Measurements from ENCODE around the gene MKRN2OS. TPM values are rescaled to one million over a fixed set of nuclear protein-coding genes. Genes with fewer than 3 reads are reported as not detected.
A peak's percentile ranks its signal among the peaks of the same experiment; 100 is the strongest.
"Not testable (repeated sequence)": the region's sequence is repeated elsewhere in the genome, so short reads cannot be mapped to it uniquely, and the experiment has no call there.

Gene MKRN2OS
- total RNA-seq, 1 donor from 2014 or later = not detected

- H3K4me3 Mint-ChIP-seq (ENCODE audit: unreplicated experiment) = peak overlapping the region; percentile 28
- TF ChIP-seq CTCF (IDR thresholded peaks at IDR 0.05) = no peak
- no peak for DNase-seq (ENCODE audit: low spot score)
- no peak overlapping the region for H3K27ac Mint-ChIP-seq (ENCODE audit: unreplicated experiment)
- no peaks in the 10 kb centered on the region for H3K36me3 Mint-ChIP-seq (ENCODE audit: low read depth)
- no peaks in the 10 kb centered on the region for H3K9me3 Mint-ChIP-seq (ENCODE audit: low read depth)
- H3K4me1 Mint-ChIP-seq (ENCODE audit: low read depth) = peaks cover 22% of the 10 kb centered on the region
- H3K27me3 Mint-ChIP-seq (ENCODE audit: low read depth) = no peaks in the 10 kb centered on the region
These were observed 8.7 kb upstream of the MKRN2OS start for GRCh38 chr3:12553921-12554391.

DNA sequence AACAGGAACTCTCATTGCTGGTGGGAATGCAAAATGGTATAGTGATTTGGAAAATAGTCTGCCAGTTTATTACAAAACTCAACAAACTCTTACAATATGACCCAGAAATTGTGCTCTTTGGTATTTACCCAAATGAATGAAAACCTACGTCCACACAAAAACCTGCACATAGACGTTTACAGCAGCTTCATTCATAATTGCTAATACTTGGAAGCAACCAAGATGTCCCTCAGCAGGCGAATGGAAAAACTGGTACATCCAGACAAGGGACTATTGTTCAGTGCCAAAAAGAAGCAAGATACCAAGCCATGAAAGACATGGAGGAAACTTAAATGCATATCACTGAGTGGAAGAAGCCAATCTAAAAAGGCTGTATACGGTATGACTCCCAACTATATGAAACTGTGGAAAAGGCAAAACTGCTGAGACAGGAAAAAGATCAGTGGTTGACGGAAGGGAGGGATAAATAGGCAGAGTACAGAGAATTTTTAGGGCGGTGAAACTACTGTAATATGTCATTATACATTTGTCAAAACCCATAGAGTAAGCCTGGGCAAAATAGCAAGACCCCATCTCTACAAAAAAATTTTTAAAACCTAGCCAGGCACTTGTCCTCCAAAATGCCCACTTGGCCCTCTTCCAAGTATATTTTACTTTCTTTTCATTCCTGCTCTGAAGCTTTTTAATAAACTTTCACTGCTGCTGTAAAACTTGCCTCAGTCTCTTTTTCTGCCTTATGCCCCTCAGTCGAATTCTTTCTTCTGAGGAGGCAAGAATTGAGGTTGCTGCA, 4.9 kb upstream of the MKRN2OS start:
- no peaks in the 10 kb centered on the region for H3K9me3 Mint-ChIP-seq (ENCODE audit: low read depth)
- H3K36me3 Mint-ChIP-seq (ENCODE audit: low read depth) = no peaks in the 10 kb centered on the region
- H3K4me3 Mint-ChIP-seq (ENCODE audit: unreplicated experiment) = no peak overlapping the region
- no peak for TF ChIP-seq CTCF (IDR thresholded peaks at IDR 0.05)
- H3K27ac Mint-ChIP-seq (ENCODE audit: unreplicated experiment) = no peak overlapping the region
- no peak for DNase-seq (ENCODE audit: low spot score)
- no peaks in the 10 kb centered on the region for H3K27me3 Mint-ChIP-seq (ENCODE audit: low read depth)
- H3K4me1 Mint-ChIP-seq (ENCODE audit: low read depth) = no peaks in the 10 kb centered on the region

DNA sequence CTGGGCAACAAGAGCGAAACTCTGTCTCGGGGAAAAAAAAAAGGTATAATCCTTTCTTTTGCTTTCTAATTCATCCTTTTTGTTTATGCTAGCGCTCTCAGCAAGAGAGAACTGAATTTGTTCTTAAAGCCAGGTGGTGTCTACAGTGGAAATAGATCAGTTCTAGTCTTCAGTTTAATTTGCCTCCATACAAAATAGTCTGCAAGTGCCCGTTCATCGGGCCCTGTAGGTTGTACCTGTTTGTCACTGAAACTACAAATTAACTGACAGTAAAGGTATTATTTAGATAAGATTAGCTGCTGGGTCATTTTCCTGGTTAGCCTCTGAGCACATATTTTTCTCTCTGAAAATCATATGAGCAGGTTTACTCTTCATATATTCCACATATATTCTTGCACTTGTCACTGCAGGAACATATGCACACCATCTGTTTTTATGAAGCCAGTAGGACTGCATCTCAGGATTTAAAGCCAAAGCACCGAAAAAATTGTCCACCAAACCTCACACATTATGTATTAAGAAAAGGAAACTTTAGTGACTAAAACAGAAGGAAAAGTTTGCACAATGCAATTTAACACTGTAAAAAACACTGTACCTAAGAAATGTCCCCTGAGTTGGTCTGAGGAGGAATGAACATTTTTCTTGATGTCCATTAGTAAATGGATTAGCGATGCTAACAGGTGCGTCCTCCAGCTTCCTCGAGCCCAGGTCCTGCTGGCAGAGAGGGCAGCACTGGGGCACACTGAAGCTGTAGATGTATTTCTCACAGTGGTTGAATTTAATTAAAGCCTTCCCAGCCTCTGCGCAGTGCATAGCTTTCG, 437 bp downstream of the MKRN2OS start:
- no peak for DNase-seq (ENCODE audit: low spot score)
- no peaks in the 10 kb centered on the region for H3K36me3 Mint-ChIP-seq (ENCODE audit: low read depth)
- no peaks in the 10 kb centered on the region for H3K9me3 Mint-ChIP-seq (ENCODE audit: low read depth)
- no peak for TF ChIP-seq CTCF (IDR thresholded peaks at IDR 0.05)
- H3K27ac Mint-ChIP-seq (ENCODE audit: unreplicated experiment) = no peak overlapping the region
- H3K4me1 Mint-ChIP-seq (ENCODE audit: low read depth) = no peaks in the 10 kb centered on the region
- no peak overlapping the region for H3K4me3 Mint-ChIP-seq (ENCODE audit: unreplicated experiment)
- H3K27me3 Mint-ChIP-seq (ENCODE audit: low read depth) = no peaks in the 10 kb centered on the region

- not testable (repeated sequence) for H3K4me1 Mint-ChIP-seq (ENCODE audit: low read depth); H3K36me3 Mint-ChIP-seq (ENCODE audit: low read depth); H3K9me3 Mint-ChIP-seq (ENCODE audit: low read depth); H3K27me3 Mint-ChIP-seq (ENCODE audit: low read depth); H3K27ac Mint-ChIP-seq (ENCODE audit: unreplicated experiment); H3K4me3 Mint-ChIP-seq (ENCODE audit: unreplicated experiment); DNase-seq (ENCODE audit: low spot score)
These were observed 1.8 kb downstream of the MKRN2OS start for GRCh38 chr3:12543497-12543896.

- peak; percentile 31 for TF ChIP-seq CTCF (IDR thresholded peaks at IDR 0.05)
- Mint-ChIP-seq H3K4me3 (ENCODE audit: unreplicated experiment) (no peak overlapping the region), H3K27ac (ENCODE audit: unreplicated experiment) (no peak overlapping the region), H3K9me3 (ENCODE audit: low read depth) (no peaks in the 10 kb centered on the region), H3K4me1 (ENCODE audit: low read depth) (no peaks in the 10 kb centered on the region), H3K36me3 (ENCODE audit: low read depth) (no peaks in the 10 kb centered on the region), H3K27me3 (ENCODE audit: low read depth) (no peaks in the 10 kb centered on the region)
- no peak for DNase-seq (ENCODE audit: low spot score)
These were observed 3.7 kb downstream of the MKRN2OS start for GRCh38 chr3:12541625-12542024.

Data from chondrocyte (in vitro differentiated cells).